ENCODE results near the gene DDX23.
A peak's percentile ranks its signal among the peaks of the same experiment; 100 is the strongest.

Gene DDX23

DNA sequence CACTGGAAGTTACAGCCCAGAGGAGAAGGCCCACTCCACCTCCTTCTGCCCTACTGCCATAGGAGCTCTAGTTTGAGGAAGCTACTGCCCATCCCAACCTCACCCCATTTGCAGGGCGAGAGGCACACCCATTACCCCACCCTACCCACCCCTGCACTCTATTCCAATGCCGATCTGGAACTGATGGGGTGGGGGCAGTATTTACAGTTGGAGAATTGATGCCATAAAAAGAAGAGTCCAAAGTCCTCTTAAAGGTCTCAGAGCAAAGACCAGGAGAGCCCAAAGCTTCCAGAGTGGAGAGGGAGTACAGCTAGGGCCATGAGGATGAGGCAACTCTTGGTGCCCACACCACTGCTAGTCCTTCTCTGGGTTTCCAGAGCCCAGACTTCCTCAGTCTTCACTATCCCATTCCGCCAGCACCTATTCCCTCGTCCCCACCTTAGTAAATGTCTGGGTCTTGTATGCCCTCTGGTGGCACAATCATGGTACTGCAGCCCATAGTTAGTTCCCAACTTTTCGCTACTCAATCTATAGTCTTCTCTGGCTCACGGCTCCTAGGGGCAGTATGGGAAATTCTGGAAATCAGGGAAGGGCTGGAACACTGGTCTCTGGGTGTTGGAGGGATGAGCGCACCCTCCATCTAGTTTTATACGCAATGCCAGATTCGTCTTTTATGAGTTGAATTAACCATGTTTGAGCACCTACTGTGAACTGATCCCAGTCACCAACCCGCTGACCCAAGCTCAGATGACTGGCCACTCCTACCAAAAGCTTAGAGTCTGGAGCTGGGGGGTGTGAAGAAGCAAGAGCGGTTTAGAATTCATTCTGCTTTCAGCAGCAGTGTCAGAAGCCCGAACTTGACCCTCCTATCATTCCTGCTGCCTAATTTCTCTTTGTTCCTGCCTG lies 56.2 kb downstream of the DDX23 start:
- TF ChIP-seq, protein P1, sequence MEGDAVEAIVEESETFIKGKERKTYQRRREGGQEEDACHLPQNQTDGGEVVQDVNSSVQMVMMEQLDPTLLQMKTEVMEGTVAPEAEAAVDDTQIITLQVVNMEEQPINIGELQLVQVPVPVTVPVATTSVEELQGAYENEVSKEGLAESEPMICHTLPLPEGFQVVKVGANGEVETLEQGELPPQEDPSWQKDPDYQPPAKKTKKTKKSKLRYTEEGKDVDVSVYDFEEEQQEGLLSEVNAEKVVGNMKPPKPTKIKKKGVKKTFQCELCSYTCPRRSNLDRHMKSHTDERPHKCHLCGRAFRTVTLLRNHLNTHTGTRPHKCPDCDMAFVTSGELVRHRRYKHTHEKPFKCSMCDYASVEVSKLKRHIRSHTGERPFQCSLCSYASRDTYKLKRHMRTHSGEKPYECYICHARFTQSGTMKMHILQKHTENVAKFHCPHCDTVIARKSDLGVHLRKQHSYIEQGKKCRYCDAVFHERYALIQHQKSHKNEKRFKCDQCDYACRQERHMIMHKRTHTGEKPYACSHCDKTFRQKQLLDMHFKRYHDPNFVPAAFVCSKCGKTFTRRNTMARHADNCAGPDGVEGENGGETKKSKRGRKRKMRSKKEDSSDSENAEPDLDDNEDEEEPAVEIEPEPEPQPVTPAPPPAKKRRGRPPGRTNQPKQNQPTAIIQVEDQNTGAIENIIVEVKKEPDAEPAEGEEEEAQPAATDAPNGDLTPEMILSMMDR (IDR thresholded peaks at IDR 0.05; ENCODE audit: low read depth, low read length), result peak; percentile 98
- no peak for TF ChIP-seq MYC (IDR thresholded peaks at IDR 0.05; ENCODE audit: low read depth, low read length)
- no peak overlapping the region for H3K4me3 ChIP-seq (ENCODE audit: low read depth, low read length)
- peak; percentile 75 for DNase-seq (ENCODE audit: low read depth)

DNA sequence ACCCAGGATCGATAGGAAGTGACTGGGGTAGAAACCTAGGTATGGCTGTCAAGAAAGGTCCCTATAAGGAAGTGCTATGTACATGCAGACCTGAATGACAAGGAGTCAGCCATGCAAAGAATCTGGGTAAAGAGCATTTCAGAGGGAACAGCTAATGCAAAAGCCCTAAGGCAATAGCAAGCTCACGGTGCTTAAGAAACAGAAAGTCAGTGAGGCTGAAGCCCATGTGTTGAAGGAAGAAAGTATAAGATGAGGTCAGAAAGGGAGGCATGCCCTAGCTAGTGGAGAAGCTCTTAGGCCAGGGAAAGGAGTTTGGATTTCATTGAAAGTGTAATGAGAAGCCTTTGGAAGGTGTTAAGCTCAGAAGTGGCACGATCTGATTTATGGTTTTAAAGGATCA lies 57.1 kb downstream of the DDX23 start:
- no peak for DNase-seq (ENCODE audit: low read depth)
- H3K4me3 ChIP-seq (ENCODE audit: low read depth, low read length), result no peak overlapping the region
- no peak for TF ChIP-seq MYC (IDR thresholded peaks at IDR 0.05; ENCODE audit: low read depth, low read length)
- TF ChIP-seq, protein P2, sequence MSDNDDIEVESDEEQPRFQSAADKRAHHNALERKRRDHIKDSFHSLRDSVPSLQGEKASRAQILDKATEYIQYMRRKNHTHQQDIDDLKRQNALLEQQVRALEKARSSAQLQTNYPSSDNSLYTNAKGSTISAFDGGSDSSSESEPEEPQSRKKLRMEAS (IDR thresholded peaks at IDR 0.05; ENCODE audit: low read depth, low read length), result no peak
- TF ChIP-seq POLR2A (IDR thresholded peaks at IDR 0.05; ENCODE audit: extremely low read depth, insufficient read length), result no peak
- TF ChIP-seq, protein P1 (IDR thresholded peaks at IDR 0.05; ENCODE audit: low read depth, low read length), result no peak

DNA sequence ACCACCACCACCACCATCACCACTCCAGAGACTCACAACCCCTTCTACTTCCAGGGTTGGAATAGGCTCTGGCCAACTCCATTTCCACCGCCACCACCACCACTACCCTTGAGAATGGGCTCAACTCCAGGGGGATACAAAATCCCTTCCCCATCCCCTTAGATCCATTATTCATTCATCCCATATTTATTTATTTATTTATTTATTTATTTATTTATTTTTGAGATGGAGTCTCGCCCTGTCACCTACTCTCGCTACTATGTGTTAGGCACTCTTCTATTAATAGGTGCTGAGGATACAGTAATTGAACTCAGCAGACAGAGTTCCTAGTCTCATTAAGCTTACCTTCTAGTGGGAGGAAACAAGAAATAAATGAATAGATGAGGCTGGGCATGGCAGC lies 58.3 kb downstream of the DDX23 start:
- no peak overlapping the region for H3K4me3 ChIP-seq (ENCODE audit: low read depth, low read length)
- no peak for DNase-seq (ENCODE audit: low read depth)
- TF ChIP-seq, protein P2 (IDR thresholded peaks at IDR 0.05; ENCODE audit: low read depth, low read length), result no peak
- TF ChIP-seq MYC (IDR thresholded peaks at IDR 0.05; ENCODE audit: low read depth, low read length) (no peak), POLR2A (IDR thresholded peaks at IDR 0.05; ENCODE audit: extremely low read depth, insufficient read length) (no peak)
- TF ChIP-seq, protein P1 (IDR thresholded peaks at IDR 0.05; ENCODE audit: low read depth, low read length), result no peak

DNA sequence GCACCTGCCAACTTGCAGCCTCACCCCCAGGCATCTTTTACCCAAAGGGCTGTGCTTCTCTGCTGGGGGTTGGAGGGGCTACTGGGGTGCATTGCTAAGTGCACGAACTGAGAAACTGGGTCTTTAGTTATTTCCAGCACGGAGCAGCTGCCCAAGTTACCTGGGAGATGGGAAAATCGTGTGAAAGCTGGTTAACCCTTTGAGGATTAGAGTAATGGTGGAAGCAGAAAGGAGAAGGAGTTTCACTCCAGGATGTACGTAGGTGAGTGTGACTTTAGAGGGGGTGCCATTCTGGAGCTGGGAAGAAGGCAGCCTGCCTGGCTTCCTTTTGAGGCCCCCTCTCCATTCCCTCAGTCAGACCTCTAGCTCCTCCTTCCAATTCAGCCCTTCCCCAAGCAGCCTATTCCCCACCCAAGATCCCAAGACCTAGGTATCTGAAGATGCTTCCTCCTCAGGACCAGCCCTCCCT lies 62.1 kb downstream of the DDX23 start:
- no peak overlapping the region for H3K4me3 ChIP-seq (ENCODE audit: low read depth, low read length)
- no peak for TF ChIP-seq POLR2A (IDR thresholded peaks at IDR 0.05; ENCODE audit: extremely low read depth, insufficient read length)
- TF ChIP-seq, protein P1 (IDR thresholded peaks at IDR 0.05; ENCODE audit: low read depth, low read length), result no peak
- TF ChIP-seq MYC (IDR thresholded peaks at IDR 0.05; ENCODE audit: low read depth, low read length), result no peak
- TF ChIP-seq, protein P2 (IDR thresholded peaks at IDR 0.05; ENCODE audit: low read depth, low read length), result no peak
- DNase-seq (ENCODE audit: low read depth), result no peak

DNA sequence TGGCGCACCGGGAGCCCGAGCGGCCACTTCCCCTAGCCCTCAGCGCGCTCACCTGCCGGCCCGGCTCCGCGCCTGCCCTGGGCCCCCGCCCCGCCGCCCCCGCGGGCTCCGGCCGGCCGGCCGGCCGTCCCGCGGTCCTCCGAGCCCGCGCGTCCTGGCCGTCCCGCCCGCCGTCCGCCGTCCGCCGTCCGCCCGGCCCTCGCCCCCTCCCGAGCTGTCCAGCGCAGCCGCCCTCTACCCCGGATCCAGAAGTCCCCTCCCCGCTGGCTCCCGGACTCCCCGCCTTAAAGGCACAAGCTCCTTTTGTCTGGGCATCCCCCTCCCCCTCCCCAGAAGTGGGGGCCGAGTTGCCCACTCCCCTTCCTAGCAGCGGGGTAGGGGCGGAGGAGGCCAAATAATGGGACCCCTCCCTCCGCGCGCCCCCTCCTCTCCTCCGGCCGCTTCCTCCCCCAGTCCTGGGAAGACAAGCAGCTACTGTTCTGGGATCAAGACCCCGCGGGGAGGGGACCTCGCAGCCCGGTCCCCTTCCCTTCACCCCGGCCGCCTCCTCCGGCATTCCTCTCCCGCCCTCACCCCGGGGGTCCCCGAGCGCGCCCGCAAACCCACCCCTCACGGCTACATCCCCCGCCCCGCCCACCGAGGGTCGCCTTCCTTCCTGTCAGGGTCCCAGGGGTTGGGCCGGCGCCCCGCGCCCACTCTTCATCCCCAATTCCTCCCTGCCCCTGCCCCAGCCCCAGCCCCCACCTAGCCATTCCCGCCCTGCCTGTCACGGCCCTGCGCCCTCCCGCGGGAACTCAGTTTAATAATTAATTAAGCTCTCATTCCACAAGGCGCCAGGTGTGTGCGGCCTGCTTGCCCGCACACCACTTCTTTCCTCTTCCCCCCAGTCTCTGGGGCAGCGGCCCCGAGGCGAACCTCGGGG lies 62.8 kb downstream of the DDX23 start, which contains the start of gene ADCY6:
Gene ADCY6, minus strand, starts transcription at position 236 of the 922 bp plus-strand sequence. CDS start 5,655 bp downstream, outside the sequence.
- no peak within 1 kb of the TSS for H3K4me3 ChIP-seq (ENCODE audit: low read depth, low read length)
- DNase-seq (ENCODE audit: low read depth), result peak; percentile 32
- TF ChIP-seq, protein P2 (IDR thresholded peaks at IDR 0.05; ENCODE audit: low read depth, low read length), result no peak
- TF ChIP-seq POLR2A (IDR thresholded peaks at IDR 0.05; ENCODE audit: extremely low read depth, insufficient read length) (no peak), MYC (IDR thresholded peaks at IDR 0.05; ENCODE audit: low read depth, low read length) (no peak)
- TF ChIP-seq, protein P1 (IDR thresholded peaks at IDR 0.05; ENCODE audit: low read depth, low read length), result no peak

Data from NB4 (cell line).